K562 (cell line): ENCODE data around the gene CBX2. TPM values are rescaled to one million over a fixed set of nuclear protein-coding genes. Genes with fewer than 3 reads are reported as not detected.

ENCODE experiments used
- ATAC-seq: fragments of 200-7000 bp; cut with Tn5 transposase; 3 replicates; pipeline ENCODE4 v1.9.1; 2020; ENCODE audit warnings: moderate library complexity
- BruUV-seq: library from RNA; stranded (reverse); fragments of 400-500 nt; replicated peaks from 2 replicates; lab custom pipeline; 2021; lab: Mats Ljungman, UMichigan
- CTCF ChIA-PET: fragments of 300-600 bp; formaldehyde crosslinking; extraction: SDS; loops from one replicate; lab custom pipeline; 2021; ENCODE audit warnings: low intra/inter-chr PET ratio; lab: Yijun Ruan, JAX
- POLR2A ChIA-PET: fragments of 300-600, 350-650 bp; sonication (Branson Sonifier 250); formaldehyde crosslinking; extraction: SDS; loops from one replicate; lab custom pipeline; 2021; ENCODE audit warnings: antibody characterized with exemption, inconsistent platforms; lab: Yijun Ruan, JAX
- DNase-seq, 4 experiments: peaks; one replicate each; pipeline versions ENCODE4 v3.0.0 to v3.0.0-alpha.2; 2011 to 2018; ENCODE audit warnings: low spot score in 3 of 4, mixed read lengths in 3 of 4; ENCODE audit errors: extremely low read depth in 1 of 4
- FAIRE-seq: peaks from 2 replicates; lab custom pipeline; 2011; peaks lifted over from hg19 to GRCh38; lab: Jason Lieb, UNC
- H2AFZ ChIP-seq: 2 replicates; pipeline ENCODE4 v1.6.0; 2011; ENCODE audit warnings: low read depth, low read length, control low read depth, inconsistent platforms
- H3K27ac ChIP-seq: fragments of 200-600 bp; 3 replicates; pipeline ENCODE4 v1.8.0; 2011; ENCODE audit warnings: low read depth, mild to moderate bottlenecking, control low read depth, inconsistent platforms, low read length, moderate library complexity, mixed read lengths; ENCODE audit errors: extremely low read depth
- H3K27me3 ChIP-seq, 2 experiments: fragments of 300-600 bp in 1 of 2; 2 replicates in 1 of 2; 3 replicates in 1 of 2; pipeline versions ENCODE4 v1.6.0 to v1.8.0; 2011; ENCODE audit warnings: inconsistent platforms in 2 of 2, low read length in 2 of 2, mild to moderate bottlenecking in 1 of 2, mixed read lengths in 1 of 2, moderate library complexity in 1 of 2; ENCODE audit not compliant: control insufficient read depth in 2 of 2, insufficient read depth in 2 of 2
- H3K36me3 ChIP-seq: fragments of 300-600 bp; 3 replicates; pipeline ENCODE4 v1.8.0; 2011; ENCODE audit warnings: mild to moderate bottlenecking, low read length, inconsistent platforms; ENCODE audit not compliant: control insufficient read depth, insufficient read depth
- H3K4me1 ChIP-seq, 2 experiments: fragments of 200-600 bp in 1 of 2; replicated peaks in 1 of 2; 2 replicates in 1 of 2; 3 replicates in 1 of 2; pipeline versions ENCODE4 v1.5.1 to v1.8.0; 2011; ENCODE audit warnings: inconsistent platforms in 2 of 2, low read length in 2 of 2, mild to moderate bottlenecking in 1 of 2, mixed read lengths in 1 of 2, moderate library complexity in 1 of 2; ENCODE audit not compliant: control insufficient read depth in 2 of 2, insufficient read depth in 2 of 2
- H3K4me2 ChIP-seq: 2 replicates; pipeline ENCODE4 v1.6.1; 2011; ENCODE audit warnings: low read length, control low read depth, inconsistent platforms, mixed read lengths; ENCODE audit not compliant: insufficient read depth
- H3K4me3 ChIP-seq: fragments of 200-600 bp; sonication (generic), shearing (Covaris generic); 2 replicates; pipeline ENCODE4 v1.5.1; 2016; ENCODE audit warnings: control low read depth, inconsistent platforms
- H3K79me2 ChIP-seq: fragments of 200-600 bp; 3 replicates; pipeline ENCODE4 v1.8.0; 2011; ENCODE audit warnings: low read length, inconsistent platforms; ENCODE audit not compliant: control insufficient read depth, insufficient read depth
- H3K9ac ChIP-seq, 2 experiments: 2 replicates each; pipeline versions ENCODE4 v1.6.0 to v1.6.1; 2011; ENCODE audit warnings: low read depth in 2 of 2, low read length in 2 of 2, control low read depth in 1 of 2, inconsistent platforms in 1 of 2, mild to moderate bottlenecking in 1 of 2, mixed read lengths in 1 of 2; ENCODE audit not compliant: insufficient read depth in 1 of 2
- H3K9me1 ChIP-seq: one replicate; pipeline ENCODE4 v1.6.0; 2011; ENCODE audit warnings: inconsistent platforms, mild to moderate bottlenecking, low read length, moderate library complexity; ENCODE audit not compliant: control insufficient read depth, insufficient read depth
- H3K9me3 ChIP-seq: replicated peaks from 2 replicates; pipeline ENCODE4 v1.5.1; 2011; ENCODE audit warnings: low read depth, low read length, inconsistent platforms; ENCODE audit not compliant: control insufficient read depth, insufficient read depth
- H4K20me1 ChIP-seq: replicated peaks from 2 replicates; pipeline ENCODE4 v1.6.1; 2011; ENCODE audit warnings: low read length, inconsistent platforms, mixed read lengths; ENCODE audit not compliant: control insufficient read depth, insufficient read depth
- C11orf30 ChIP-seq: fragments of 450-650 bp; IDR thresholded peaks from 2 replicates; pipeline ENCODE4 v1.6.1; 2016; ENCODE audit warnings: low read depth, mild to moderate bottlenecking
- E2F6 ChIP-seq, 2 experiments: IDR thresholded peaks; 2 replicates each; pipeline ENCODE4 v1.6.1; 2011; ENCODE audit warnings: borderline replicate concordance in 1 of 2, control low read depth in 1 of 2, low read depth in 1 of 2, low read length in 1 of 2, mild to moderate bottlenecking in 1 of 2, mixed read lengths in 1 of 2, moderate library complexity in 1 of 2; ENCODE audit not compliant: insufficient read depth in 1 of 2, insufficient read length in 1 of 2, poor library complexity in 1 of 2, severe bottlenecking in 1 of 2; ENCODE audit errors: extremely low read depth in 1 of 2
- FOXM1 ChIP-seq, 2 experiments: fragments of 450-650 bp in 1 of 2; sonication (generic) in 1 of 2; formaldehyde crosslinking in 1 of 2; IDR thresholded peaks; 2 replicates each; pipeline versions ENCODE4 v1.6.1 to v1.9.0; 2017 to 2022; ENCODE audit warnings: low read depth in 2 of 2, mild to moderate bottlenecking in 2 of 2, missing genetic modification reagents in 1 of 2, moderate library complexity in 1 of 2
- PHF8 ChIP-seq: fragments of 200-600 bp; sonication (generic); IDR thresholded peaks from 2 replicates; pipeline ENCODE4 v1.6.1; 2012; ENCODE audit warnings: mixed run types, mild to moderate bottlenecking, inconsistent platforms, low read length, moderate library complexity, borderline replicate concordance
- POLR2G ChIP-seq: fragments of 200-400 bp; formaldehyde crosslinking; IDR thresholded peaks from 2 replicates; pipeline ENCODE4 v1.6.1; 2017; ENCODE audit warnings: low read depth, mild to moderate bottlenecking, antibody characterized with exemption, low read length, moderate library complexity
- RB1 ChIP-seq: fragments of 450-650 bp; IDR thresholded peaks from 2 replicates; pipeline ENCODE4 v1.6.1; 2017; ENCODE audit warnings: low read depth, mild to moderate bottlenecking
- RBBP5 ChIP-seq: fragments of 200-600 bp; sonication (generic); IDR thresholded peaks from 2 replicates; pipeline ENCODE4 v1.6.1; 2012; ENCODE audit warnings: borderline replicate concordance, mild to moderate bottlenecking, low read length, control low read depth, inconsistent platforms; ENCODE audit not compliant: insufficient read depth, poor library complexity, severe bottlenecking
- RBFOX2 ChIP-seq: fragments of 200-400 bp; formaldehyde crosslinking; IDR thresholded peaks from 2 replicates; pipeline ENCODE4 v1.6.1; 2017; ENCODE audit warnings: low read depth, mild to moderate bottlenecking, low read length, moderate library complexity
- STAT5B ChIP-seq: fragments of 250-450 bp; sonication (Bioruptor Pico); IDR thresholded peaks from 2 replicates; pipeline ENCODE4 v1.8.0; 2021; ENCODE audit warnings: mild to moderate bottlenecking, inconsistent platforms
- YY1 ChIP-seq, 3 experiments: IDR thresholded peaks; 2 replicates each; pipeline ENCODE4 v1.6.1; 2011; ENCODE audit warnings: low read length in 2 of 3, mild to moderate bottlenecking in 2 of 3, moderate library complexity in 2 of 3, borderline replicate concordance in 1 of 3, control low read depth in 1 of 3, low read depth in 1 of 3; ENCODE audit not compliant: insufficient read depth in 3 of 3, insufficient replicate concordance in 2 of 3, control insufficient read depth in 1 of 3, insufficient read length in 1 of 3; ENCODE audit errors: extremely low read depth in 1 of 3
- WGBS: fragments of 100-300 bp; shearing (Covaris generic); methylation state at CpG from one replicate; pipeline ENCODE4 v1.1.6; 2016; ENCODE audit warnings: low coverage, mixed read lengths; ENCODE audit not compliant: insufficient coverage; ENCODE audit errors: missing lambda C conversion rate; 5-methylcytosine and 5-hydroxymethylcytosine counted together
- in situ Hi-C: fragments of 300-500 bp; cut with MboI; formaldehyde crosslinking; loops from 4 replicates; pipeline ENCODE4 v1.15.0; 2018; ENCODE audit warnings: inconsistent platforms, mixed read lengths
- intact Hi-C: fragments of 100-400 bp; cut with micrococcal nuclease; formaldehyde crosslinking; loops from 2 replicates; pipeline ENCODE4 v1.14.2; 2022
- polyA plus RNA-seq, 8 experiments: library from polyadenylated mRNA; depleted of rRNA in 4 of 8; stranded (reverse) in 5 of 8; unstranded in 3 of 8; fragments of >200 nt; fragmentation: Nextera tagmentation in 2 of 8; fragmentation: Illumina TruSeq in 1 of 8; extraction: Ambion mirVana in 2 of 8; extraction: Trizol in 1 of 8; gene quantifications; 2 replicates each; pipeline versions ENCODE4 v1.2.1 to v1.2.3, GENCODE V29; 2011 to 2014; ENCODE audit warnings: inconsistent platforms in 1 of 8, missing spikeins in 1 of 8
- total RNA-seq, 7 experiments: library from RNA; depleted of rRNA in 6 of 7; stranded (reverse); fragments of >200 nt in 6 of 7; fragmentation: Illumina TruSeq in 2 of 7; extraction: Trizol in 2 of 7; gene quantifications; 2 replicates each; pipeline versions ENCODE4 v1.2.1 to v1.2.3, GENCODE V29; 2011 to 2021; ENCODE audit warnings: low replicate concordance in 1 of 7

CBX2 gene
- total and polyA plus RNA-seq, 9 of the 15 experiments (the other 6 are each of a cell fraction or from before 2014, with no cell fraction given), result 0.66 to 26.9 (median 13.9) TPM

GRCh38 chr17:79808763-79809529, 31.0 kb downstream of the CBX2 start (continued):
- TF ChIP-seq E2F6 (IDR thresholded peaks at IDR 0.05; ENCODE audit: borderline replicate concordance in 1 of 2, extremely low read depth in 1 of 2, insufficient read depth in 1 of 2, insufficient read length in 1 of 2, low read depth in 1 of 2, low read length in 1 of 2, poor library complexity in 1 of 2, severe bottlenecking in 1 of 2), result peak in 1 of 2 experiments; percentile 19

- POLR2A ChIA-PET, result interaction anchor here (0.6 to 18.8 kb wide), 4 partner anchors 10 to 23 kb away, joined by 3 to 386 read pairs (median 8); partner anchors contain the start of gene CBX4
- no peaks in the 10 kb centered on the region for H4K20me1 ChIP-seq
- H3K4me2 ChIP-seq, result peak overlapping the region; percentile 60; the same call in 1 of the 2 replicates
- in situ Hi-C loops, result no loop called here
- intact Hi-C loops, result loop anchor here (2.0 to 10.0 kb wide), 4 partner anchors 23 to 183 kb away; no protein-coding TSS in a partner anchor
- TF ChIP-seq RB1 (peak; percentile 75), RBBP5 (peak; percentile 7), YY1 (IDR thresholded peaks at IDR 0.05; ENCODE audit: borderline replicate concordance in 1 of 3, control insufficient read depth in 1 of 3, extremely low read depth in 1 of 3, insufficient read depth in 3 of 3, insufficient read length in 1 of 3, insufficient replicate concordance in 2 of 3, low read depth in 1 of 3, low read length in 2 of 3) (peak; percentile 21 to 88 (median 79)), POLR2G (peak; percentile 63), PHF8 (peak; percentile 42; the same call in 1 of the 2 replicates), C11orf30 (no peak), STAT5B (CRISPR knock-in tag) (no peak), RBFOX2 (peak; percentile 64; the same call in 1 of the 2 replicates), FOXM1 (IDR thresholded peaks at IDR 0.05; ENCODE audit: low read depth) (no peak), FOXM1 (CRISPR knock-in tag; IDR thresholded peaks at IDR 0.05; ENCODE audit: low read depth) (no peak)
- CTCF ChIA-PET, result interaction anchor here (1.0 kb wide), 1 partner anchor 106 kb away, joined by 4 read pairs; no protein-coding TSS in a partner anchor
- H3K4me3 ChIP-seq, result peak overlapping the region; percentile 28
- H3K36me3 ChIP-seq, result no peaks in the 10 kb centered on the region
- H3K79me2 ChIP-seq, result no peaks in the 10 kb centered on the region
- H3K9ac ChIP-seq, result peak overlapping the region; percentile 58 to 87; a peak in 3 of 4 replicates
- H3K9me1 ChIP-seq, result no peaks in the 10 kb centered on the region
- BruUV-seq, result no TSS peak
- H3K27me3 ChIP-seq, result no peaks in the 10 kb centered on the region
- H3K27ac ChIP-seq, result peak overlapping the region; percentile 67; the same call in 2 of the 3 replicates
- H2AFZ ChIP-seq, result 0 out of 2 replicates have a peak overlapping the region, but pooled peaks have one; percentile 41
- FAIRE-seq (no peak), ATAC-seq (no peak), DNase-seq (no peak)
- H3K4me1 ChIP-seq, result peaks cover 41 to 71% of the 10 kb centered on the region in 2 experiments
- 39% methylated on average over 4 of the region's 40 CpGs for WGBS
- no peaks in the 10 kb centered on the region for H3K9me3 ChIP-seq
These were observed 31.7 kb downstream of the CBX2 start for GRCh38 chr17:79809530-79810129.
